Measurements from ENCODE around the gene MINDY4. TPM values are rescaled to one million over a fixed set of nuclear protein-coding genes. Genes with fewer than 3 reads are reported as not detected.

Gene MINDY4
- total RNA-seq, 1 experiment from 2014 or later, result 9.2 TPM

DNA sequence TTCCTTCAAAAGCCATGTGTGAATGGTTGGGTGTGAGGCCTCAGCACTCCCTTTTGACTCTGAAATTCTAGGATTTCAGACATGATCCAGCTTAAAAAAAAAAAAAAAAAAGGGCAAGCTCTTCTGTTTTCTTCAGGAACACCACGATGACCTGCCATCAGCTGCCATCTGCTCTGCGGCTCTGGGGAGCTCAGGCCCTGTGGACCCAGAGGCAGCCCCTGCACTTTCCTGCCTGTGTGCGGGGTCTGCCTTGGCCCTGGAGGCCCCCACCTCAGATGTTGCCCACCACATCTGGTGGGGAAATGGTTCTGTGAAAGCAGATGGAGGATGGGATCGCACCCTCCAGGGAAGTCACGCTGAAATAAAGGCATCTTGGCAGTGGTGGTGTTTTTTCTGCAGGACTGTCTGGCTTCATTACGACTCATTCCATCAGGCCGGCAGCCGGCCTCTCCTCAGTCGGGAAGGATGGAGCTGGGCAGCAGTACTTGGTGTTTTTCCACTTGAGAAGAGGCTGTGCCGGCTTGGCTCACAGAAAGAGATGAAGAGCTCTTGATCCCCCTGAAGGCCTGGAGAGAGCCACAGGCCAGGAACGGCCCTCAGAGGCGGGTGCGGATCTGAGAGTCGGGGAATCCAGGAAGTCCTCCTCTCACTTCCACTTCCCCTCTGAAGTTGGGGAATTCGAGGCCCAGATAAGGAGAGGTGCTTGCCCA, 74.4 kb downstream of the MINDY4 start:
- intact Hi-C loops (cut with micrococcal nuclease), result no loop called here
- H3K9me3 Mint-ChIP-seq (ENCODE audit: unreplicated experiment), result no peaks in the 10 kb centered on the region
- no peaks in the 10 kb centered on the region for H3K27me3 Mint-ChIP-seq (ENCODE audit: insufficient read depth, unreplicated experiment)
- TF ChIP-seq CTCF (IDR thresholded peaks at IDR 0.05; ENCODE audit: unreplicated experiment), result no peak
- H3K4me1 Mint-ChIP-seq (ENCODE audit: insufficient read depth, unreplicated experiment), result no peaks in the 10 kb centered on the region
- no TSS peak for BruUV-seq (replicated peaks)
- CTCF ChIA-PET, result interaction anchor here (0.7 to 1.3 kb wide), 2 partner anchors 46 to 570 kb away, joined by 3 to 4 read pairs; no protein-coding TSS in a partner anchor
- POLR2A ChIA-PET, result no interaction called here
- H3K36me3 Mint-ChIP-seq (ENCODE audit: insufficient read depth, unreplicated experiment), result peaks cover 12% of the 10 kb centered on the region
- DNase-seq (ENCODE audit: unreplicated experiment), result peak; percentile 16
- peak overlapping the region; percentile 5 for H3K27ac Mint-ChIP-seq (ENCODE audit: low read depth, unreplicated experiment)
- H3K4me3 Mint-ChIP-seq (ENCODE audit: unreplicated experiment), result no peak overlapping the region

GRCh38 chr7:30846378-30846777, 75.2 kb downstream of the MINDY4 start:
- no peaks in the 10 kb centered on the region for H3K9me3 Mint-ChIP-seq (ENCODE audit: unreplicated experiment)
- no peaks in the 10 kb centered on the region for H3K4me1 Mint-ChIP-seq (ENCODE audit: insufficient read depth, unreplicated experiment)
- no TSS peak for BruUV-seq (replicated peaks)
- TF ChIP-seq CTCF (IDR thresholded peaks at IDR 0.05; ENCODE audit: unreplicated experiment), result no peak
- POLR2A ChIA-PET, result no interaction called here
- H3K36me3 Mint-ChIP-seq (ENCODE audit: insufficient read depth, unreplicated experiment), result peaks cover 5% of the 10 kb centered on the region
- intact Hi-C loops (cut with micrococcal nuclease), result no loop called here
- H3K27ac Mint-ChIP-seq (ENCODE audit: low read depth, unreplicated experiment), result no peak overlapping the region
- no peaks in the 10 kb centered on the region for H3K27me3 Mint-ChIP-seq (ENCODE audit: insufficient read depth, unreplicated experiment)
- DNase-seq (ENCODE audit: unreplicated experiment), result peak; percentile 48
- no peak overlapping the region for H3K4me3 Mint-ChIP-seq (ENCODE audit: unreplicated experiment)
- CTCF ChIA-PET, result interaction anchor here (0.7 to 1.3 kb wide), 2 partner anchors 47 to 276 kb away, joined by 3 to 4 read pairs; no protein-coding TSS in a partner anchor

DNA sequence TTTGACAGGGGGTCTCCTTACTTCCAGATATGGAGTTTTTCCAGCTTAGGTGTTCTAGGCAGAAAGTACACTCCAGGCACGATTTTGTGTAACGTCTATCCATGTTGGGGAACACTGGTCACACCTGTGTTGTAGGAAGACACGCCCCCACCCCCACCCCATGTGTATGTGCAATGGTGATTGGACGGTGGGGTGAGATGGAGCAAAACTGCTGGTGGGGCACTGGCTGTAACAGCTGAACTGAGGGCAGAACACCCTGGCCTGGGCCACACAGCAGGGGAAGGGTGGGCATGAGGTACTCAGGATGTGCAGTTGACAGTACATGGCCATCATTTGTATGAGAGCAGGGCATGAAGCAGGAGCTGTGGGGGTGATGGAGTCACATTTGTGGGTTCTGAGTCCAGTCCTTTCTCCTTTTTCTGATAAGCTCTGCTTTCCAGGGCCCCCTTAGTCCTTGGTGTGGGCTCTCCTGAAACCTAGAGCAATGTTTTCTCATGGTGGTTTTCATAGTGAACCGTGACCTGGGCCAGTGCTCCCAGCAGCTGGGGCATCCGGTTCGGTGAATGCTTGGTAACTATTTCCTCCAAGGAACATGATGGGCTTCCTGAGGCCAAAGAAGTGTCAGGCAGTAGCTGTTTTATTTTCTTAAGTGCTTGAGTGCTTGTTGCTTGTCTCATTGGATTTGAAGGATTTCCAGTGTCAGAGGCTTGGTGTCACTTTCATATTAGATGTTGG, 77.1 kb downstream of the MINDY4 start:
- no peak for DNase-seq (ENCODE audit: unreplicated experiment)
- Mint-ChIP-seq H3K27me3 (ENCODE audit: insufficient read depth, unreplicated experiment) (no peaks in the 10 kb centered on the region), H3K27ac (ENCODE audit: low read depth, unreplicated experiment) (no peak overlapping the region), H3K4me3 (ENCODE audit: unreplicated experiment) (no peak overlapping the region), H3K4me1 (ENCODE audit: insufficient read depth, unreplicated experiment) (no peaks in the 10 kb centered on the region), H3K36me3 (ENCODE audit: insufficient read depth, unreplicated experiment) (peaks cover 4% of the 10 kb centered on the region), H3K9me3 (ENCODE audit: unreplicated experiment) (no peaks in the 10 kb centered on the region)
- CTCF ChIA-PET, result interaction anchor here (0.5 kb wide), 1 partner anchor 344 kb away, joined by 5 read pairs; no protein-coding TSS in a partner anchor
- intact Hi-C loops (cut with micrococcal nuclease), result no loop called here
- TF ChIP-seq CTCF (IDR thresholded peaks at IDR 0.05; ENCODE audit: unreplicated experiment), result no peak
- no TSS peak for BruUV-seq (replicated peaks)
- POLR2A ChIA-PET, result no interaction called here

DNA sequence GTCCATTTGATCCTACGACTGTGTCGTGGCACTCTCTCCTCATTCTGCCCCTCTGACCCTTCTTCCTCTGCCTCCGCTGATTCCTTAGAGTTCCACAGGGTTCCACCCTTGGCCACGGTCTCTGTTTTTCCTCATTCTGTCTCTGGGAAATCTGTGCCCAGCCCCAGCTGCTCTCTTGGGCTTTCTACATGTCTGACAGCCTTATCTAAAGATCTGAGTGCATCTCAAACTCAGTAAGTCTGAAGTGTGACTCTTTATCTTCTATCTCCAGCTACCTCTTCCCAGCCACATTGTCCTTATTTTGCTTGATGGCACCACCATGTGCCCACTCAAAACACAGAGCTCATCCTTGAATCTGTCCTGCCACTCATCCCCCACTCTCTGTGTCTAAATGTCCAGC, 78.3 kb downstream of the MINDY4 start:
- Mint-ChIP-seq H3K4me1 (ENCODE audit: insufficient read depth, unreplicated experiment) (no peaks in the 10 kb centered on the region), H3K27ac (ENCODE audit: low read depth, unreplicated experiment) (peak overlapping the region; percentile 17), H3K36me3 (ENCODE audit: insufficient read depth, unreplicated experiment) (peaks cover 4% of the 10 kb centered on the region), H3K9me3 (ENCODE audit: unreplicated experiment) (no peaks in the 10 kb centered on the region), H3K4me3 (ENCODE audit: unreplicated experiment) (no peak overlapping the region), H3K27me3 (ENCODE audit: insufficient read depth, unreplicated experiment) (no peaks in the 10 kb centered on the region)
- ChIA-PET POLR2A (no interaction called here), CTCF (no interaction called here)
- BruUV-seq (replicated peaks), result no TSS peak
- intact Hi-C loops (cut with micrococcal nuclease), result no loop called here
- no peak for DNase-seq (ENCODE audit: unreplicated experiment)
- no peak for TF ChIP-seq CTCF (IDR thresholded peaks at IDR 0.05; ENCODE audit: unreplicated experiment)

All from MCF 10A (cell line).